Epithelial cell of esophagus (primary cell): Measurements from ENCODE around the gene ATAD2B.

ENCODE experiments used
- DNase-seq: peaks from one replicate; pipeline ENCODE4 v3.0.0; 2010; ENCODE audit warnings: low read depth
- H3K4me3 ChIP-seq: 2 replicates; pipeline ENCODE4 v1.5.1; 2011; ENCODE audit warnings: mild to moderate bottlenecking, low read length, control low read depth
- TF ChIP-seq, protein P1 (sequence below): IDR thresholded peaks from 2 replicates; pipeline ENCODE4 v1.5.1; 2011; ENCODE audit warnings: low read depth, mild to moderate bottlenecking, low read length, control low read depth, inconsistent platforms; ENCODE audit not compliant: insufficient read depth; ENCODE audit errors: missing control alignments

ATAD2B gene

DNA sequence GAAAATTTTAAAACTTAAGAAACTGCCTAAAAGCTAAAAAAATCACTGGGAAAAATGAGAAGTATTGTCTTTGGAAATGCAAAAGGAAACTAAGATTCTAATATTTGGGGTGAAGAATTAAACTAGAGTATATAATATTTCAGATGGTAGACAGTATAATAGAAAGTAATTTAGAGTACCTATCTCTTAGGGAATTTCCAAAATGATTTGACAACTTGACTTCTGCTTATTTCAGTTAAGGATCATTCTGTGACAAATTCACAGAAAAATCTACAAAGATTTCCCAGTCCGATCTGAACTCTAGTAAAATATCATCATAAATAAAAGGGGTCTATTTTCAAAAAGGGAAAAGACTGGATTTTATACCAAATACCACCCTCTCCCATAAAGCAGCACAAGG is 99.6 kb downstream of the ATAD2B start:
- no peak for DNase-seq
- TF ChIP-seq, protein P1, sequence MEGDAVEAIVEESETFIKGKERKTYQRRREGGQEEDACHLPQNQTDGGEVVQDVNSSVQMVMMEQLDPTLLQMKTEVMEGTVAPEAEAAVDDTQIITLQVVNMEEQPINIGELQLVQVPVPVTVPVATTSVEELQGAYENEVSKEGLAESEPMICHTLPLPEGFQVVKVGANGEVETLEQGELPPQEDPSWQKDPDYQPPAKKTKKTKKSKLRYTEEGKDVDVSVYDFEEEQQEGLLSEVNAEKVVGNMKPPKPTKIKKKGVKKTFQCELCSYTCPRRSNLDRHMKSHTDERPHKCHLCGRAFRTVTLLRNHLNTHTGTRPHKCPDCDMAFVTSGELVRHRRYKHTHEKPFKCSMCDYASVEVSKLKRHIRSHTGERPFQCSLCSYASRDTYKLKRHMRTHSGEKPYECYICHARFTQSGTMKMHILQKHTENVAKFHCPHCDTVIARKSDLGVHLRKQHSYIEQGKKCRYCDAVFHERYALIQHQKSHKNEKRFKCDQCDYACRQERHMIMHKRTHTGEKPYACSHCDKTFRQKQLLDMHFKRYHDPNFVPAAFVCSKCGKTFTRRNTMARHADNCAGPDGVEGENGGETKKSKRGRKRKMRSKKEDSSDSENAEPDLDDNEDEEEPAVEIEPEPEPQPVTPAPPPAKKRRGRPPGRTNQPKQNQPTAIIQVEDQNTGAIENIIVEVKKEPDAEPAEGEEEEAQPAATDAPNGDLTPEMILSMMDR: no peak
- no peak overlapping the region for H3K4me3 ChIP-seq

DNA sequence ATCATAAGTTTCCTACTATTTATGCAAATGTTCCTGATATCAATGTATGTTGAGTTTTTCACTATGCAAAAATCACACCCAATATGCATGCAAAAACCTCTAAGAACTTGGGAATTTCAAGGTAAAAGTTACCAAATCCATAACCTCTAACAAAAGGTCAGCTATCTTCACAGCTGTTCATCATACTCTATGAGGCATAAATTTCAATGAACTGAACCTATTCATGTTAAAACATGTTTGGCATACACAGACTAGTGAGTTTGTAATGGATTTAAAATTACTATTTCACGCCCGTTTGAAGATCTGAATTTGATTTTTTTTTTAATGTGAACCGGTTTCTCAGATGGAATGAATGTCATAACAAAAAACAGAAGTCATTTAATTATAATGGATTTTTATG is 100.2 kb downstream of the ATAD2B start:
- TF ChIP-seq, protein P1: no peak
- H3K4me3 ChIP-seq: no peak overlapping the region
- peak; percentile 72 for DNase-seq

DNA sequence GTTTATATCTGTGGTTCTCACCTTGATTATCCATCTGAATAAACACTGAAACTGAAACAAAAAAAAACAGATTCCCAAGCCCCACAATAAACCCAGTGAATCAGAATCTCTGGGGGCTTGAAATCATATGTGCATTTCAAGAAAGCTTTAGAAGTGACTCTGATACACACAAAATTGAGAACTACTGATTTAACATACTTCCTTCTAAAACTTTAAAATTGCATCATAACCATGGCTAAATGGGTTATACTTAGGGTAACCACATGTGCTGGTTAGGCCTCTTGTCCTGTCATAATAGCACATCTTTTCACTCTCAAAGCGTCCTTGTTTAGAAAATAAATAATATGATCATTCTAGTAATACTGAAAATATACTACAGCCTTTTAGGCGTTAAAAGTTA is 100.9 kb downstream of the ATAD2B start:
- TF ChIP-seq, protein P1: no peak
- no peak for DNase-seq
- no peak overlapping the region for H3K4me3 ChIP-seq

GRCh38 chr2:23824777-23825212 is 102.1 kb downstream of the ATAD2B start:
- peak; percentile 50 for DNase-seq
- TF ChIP-seq, protein P1: peak; percentile 56
- H3K4me3 ChIP-seq: no peak overlapping the region

DNA sequence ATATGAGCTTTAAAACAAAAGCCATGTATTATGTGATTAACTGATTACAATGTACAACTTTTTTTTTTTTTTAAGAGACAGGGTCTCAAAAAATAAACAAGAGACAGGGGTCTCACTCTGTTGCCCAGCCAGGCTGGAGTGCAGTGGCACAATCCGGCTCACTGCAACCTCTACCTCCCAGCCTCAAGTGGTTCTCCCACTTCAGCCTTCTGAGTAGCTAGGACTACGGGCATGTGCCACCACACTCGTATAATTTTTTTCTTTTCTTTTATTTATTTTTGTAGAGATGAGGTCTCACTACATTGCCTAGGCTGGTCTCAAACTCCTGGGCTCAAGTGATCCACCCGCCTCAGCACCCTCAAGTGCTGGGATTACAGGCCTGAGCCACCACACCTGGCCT is 103.1 kb downstream of the ATAD2B start:
- TF ChIP-seq, protein P1: no peak

DNA sequence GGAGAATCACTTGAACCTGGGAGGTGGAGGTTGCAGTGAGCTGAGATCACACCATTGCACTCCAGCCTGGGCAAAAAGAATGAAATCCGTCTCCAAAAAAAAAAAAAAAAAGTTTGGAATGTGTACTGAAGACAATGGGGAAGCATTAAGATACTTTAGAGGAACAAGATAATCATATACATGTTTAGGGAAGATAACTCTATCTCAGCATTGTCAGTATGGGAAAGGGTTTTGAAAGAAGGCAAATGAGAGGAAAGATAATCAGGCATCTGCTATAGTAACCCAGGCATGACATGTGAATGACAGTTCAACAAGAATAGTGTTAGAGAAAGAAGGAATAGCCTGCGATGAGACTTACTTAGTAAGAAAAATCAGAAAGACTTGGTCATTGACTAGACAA is 112.0 kb downstream of the ATAD2B start:
- H3K4me3 ChIP-seq: no peak overlapping the region
- TF ChIP-seq, protein P1: no peak

More for the DNA sequence above, 103.1 kb downstream of the ATAD2B start:
- DNase-seq: no peak
- H3K4me3 ChIP-seq: no peak overlapping the region

DNA sequence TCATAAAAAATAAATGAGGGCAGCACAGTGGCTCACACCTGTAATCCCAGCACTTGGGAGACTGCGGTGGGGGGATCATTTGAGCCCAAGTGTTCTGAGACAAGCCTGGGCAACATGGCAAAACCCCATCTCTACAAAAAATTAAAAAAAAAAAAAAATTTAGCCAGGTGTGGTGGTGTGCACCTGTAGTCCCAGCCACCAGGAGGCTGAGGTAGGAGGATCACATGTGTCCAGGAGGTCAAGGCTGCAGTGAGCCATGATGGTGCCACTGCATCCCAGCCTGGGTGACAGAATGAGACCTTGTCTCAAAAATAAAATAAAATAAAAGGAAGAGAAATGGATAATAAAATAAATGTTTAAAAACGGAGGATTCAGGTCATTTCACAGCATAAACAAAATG is 113.5 kb downstream of the ATAD2B start:
- DNase-seq: no peak
- no peak overlapping the region for H3K4me3 ChIP-seq
- TF ChIP-seq, protein P1: no peak

More for the DNA sequence above, 112.0 kb downstream of the ATAD2B start:
- no peak for DNase-seq
